Colonic mucosa (tissue), 4 donors: ENCODE measurements around the gene SLC27A1. TPM values are rescaled to one million over a fixed set of nuclear protein-coding genes. Genes with fewer than 3 reads are reported as not detected.

ENCODE experiments used
- DNase-seq: peaks from one replicate; pipeline ENCODE4 v3.0.0-alpha.2; 2020
- H3K27ac ChIP-seq: fragments of 200-600 bp; one replicate; pipeline ENCODE4 v1.8.0; 2021
- H3K27me3 ChIP-seq: fragments of 200-600 bp; one replicate; pipeline ENCODE4 v1.8.0; 2021
- H3K36me3 ChIP-seq: fragments of 200-600 bp; one replicate; pipeline ENCODE4 v1.8.0; 2021
- H3K4me1 ChIP-seq: fragments of 200-600 bp; one replicate; pipeline ENCODE4 v1.8.0; 2021; ENCODE audit warnings: mild to moderate bottlenecking
- H3K4me3 ChIP-seq: fragments of 200-600 bp; one replicate; pipeline ENCODE4 v1.8.0; 2021
- H3K9ac ChIP-seq, 2 donors: one replicate each; pipeline ENCODE4 v1.7.0; 2013; ENCODE audit warnings: control low read depth in 2 of 2, low read depth in 2 of 2, low read length in 2 of 2
- H3K9me3 ChIP-seq: fragments of 200-600 bp; one replicate; pipeline ENCODE4 v1.8.0; 2021
- CTCF ChIP-seq: fragments of 200-600 bp; IDR thresholded peaks from one replicate; pipeline ENCODE4 v1.8.0; 2022; ENCODE audit warnings: antibody characterized with exemption, mild to moderate bottlenecking
- intact Hi-C: fragments of 100-400 bp; cut with DNase I; formaldehyde crosslinking; loops from one replicate; pipeline ENCODE4 v1.14.1; 2022
- total RNA-seq, 2 donors: library from RNA; stranded (reverse); fragmentation: NEBNext Ultra II Directional in 1 of 2; extraction: Animal tissue kit (Norgen Biotek cat#: 25700) in 1 of 2; gene quantifications; one replicate each; pipeline ENCODE4 v1.2.1, GENCODE V29; 2021
- donor health status: healthy.
- donor health status: DM: no; HTN: no; CAD: no.
- donor health status: DM: no; HTN: no; CAD: no.

The SLC27A1 gene
- total RNA-seq, 2 donors from 2014 or later, result 4.2 to 5.1 TPM

- Histone ChIP-seq H3K9ac (peak overlapping the region in 1 of 2 donors; percentile 66), H3K36me3 (no peaks in the 10 kb centered on the region), H3K4me1 (peaks cover 6% of the 10 kb centered on the region), H3K27me3 (no peaks in the 10 kb centered on the region), H3K4me3 (peak overlapping the region; percentile 96), H3K27ac (no peak overlapping the region), H3K9me3 (no peaks in the 10 kb centered on the region)
- TF ChIP-seq CTCF, result no peak
- intact Hi-C loops, result no loop called here
- no peak for DNase-seq
These were observed 84.7 kb downstream of the SLC27A1 start for GRCh38 chr19:17554968-17555479.

- peak within 1 kb of the TSS; percentile 96 to 99 for H3K9ac ChIP-seq
- H3K4me1 ChIP-seq, result peaks cover 6% of the 10 kb centered on the region
- no peaks in the 10 kb centered on the region for H3K27me3 ChIP-seq
- peak; percentile 99 for DNase-seq
- intact Hi-C loops, result no loop called here
- H3K9me3 ChIP-seq, result no peaks in the 10 kb centered on the region
- H3K4me3 ChIP-seq, result peak within 1 kb of the TSS; percentile 96
- no peaks in the 10 kb centered on the region for H3K36me3 ChIP-seq
- no peak for TF ChIP-seq CTCF
- peak within 1 kb of the TSS; percentile 89 for H3K27ac ChIP-seq
These were observed 85.2 kb downstream of the SLC27A1 start, which contains the start of gene COLGALT1 for GRCh38 chr19:17555480-17555928. Gene COLGALT1 (plus strand): TSS chr19:17555649. CDS start chr19:17555714, 65 bp downstream.

Other genes starting within 250 kb of the SLC27A1 start
- gene OCEL1, start 244.3 kb upstream of the SLC27A1 start, total RNA-seq, result 10 to 100 TPM; 35.7 to 46.9 TPM
- gene NR2F6, start 224.6 kb upstream of the SLC27A1 start, total RNA-seq, result 100 to 1,000 TPM; 129 to 195 TPM
- 1 to 10 TPM; 1.1 to 1.3 TPM for gene USHBP1, start 205.8 kb upstream of the SLC27A1 start, total RNA-seq
- 10 to 100 TPM; 73.7 to 94.7 TPM for gene BABAM1, start 203.1 kb upstream of the SLC27A1 start, total RNA-seq
- under 1 TPM; 0.27 to 0.44 TPM for gene ANKLE1, start 188.6 kb upstream of the SLC27A1 start, total RNA-seq
- 1 to 10 TPM; 4.3 to 5.2 TPM for gene ABHD8, start 167.1 kb upstream of the SLC27A1 start, total RNA-seq
- gene MRPL34, start 164.7 kb upstream of the SLC27A1 start, total RNA-seq, result 100 to 1,000 TPM; 127 to 184 TPM
- 10 to 100 TPM; 39.1 to 45.0 TPM for gene DDA1, start 161.0 kb upstream of the SLC27A1 start, total RNA-seq
- 10 to 100 TPM in 1 of 2 donors, 1 to 10 TPM in 1; 8.9 to 13.7 TPM for gene ANO8, start 135.7 kb upstream of the SLC27A1 start, total RNA-seq
- 10 to 100 TPM; 15.4 to 26.9 TPM for gene GTPBP3, start 133.0 kb upstream of the SLC27A1 start, total RNA-seq
- 10 to 100 TPM; 20.8 to 47.1 TPM for gene PLVAP, start 93.2 kb upstream of the SLC27A1 start, total RNA-seq
- not detected for gene CCDC194, start 76.3 kb upstream of the SLC27A1 start, total RNA-seq
- gene BST2, start 64.9 kb upstream of the SLC27A1 start, total RNA-seq, result 10 to 100 TPM; 12.8 to 15.6 TPM
- 10 to 100 TPM; 53.1 to 70.1 TPM for gene MVB12A, start 50.5 kb upstream of the SLC27A1 start, total RNA-seq
- gene TMEM221, start 21.9 kb upstream of the SLC27A1 start, total RNA-seq, result not detected
- not detected for gene NXNL1, start 9.6 kb upstream of the SLC27A1 start, total RNA-seq
- 100 to 1,000 TPM in 1 of 2 donors, 10 to 100 TPM in 1; 93.0 to 114 TPM for gene PGLS, start 41.1 kb downstream of the SLC27A1 start, total RNA-seq
- 10 to 100 TPM; 51.4 to 90.9 TPM for gene COLGALT1, start 85.1 kb downstream of the SLC27A1 start, total RNA-seq
- gene UNC13A, start 217.8 kb downstream of the SLC27A1 start, total RNA-seq, result under 1 TPM; 0.29 to 0.62 TPM
- 10 to 100 TPM; 48.1 to 57.1 TPM for gene MAP1S, start 249.0 kb downstream of the SLC27A1 start, total RNA-seq